GM12875 (cell line): ENCODE results near the gene FBN2.

Source experiments
- H3K4me3 ChIP-seq: one replicate; pipeline ENCODE4 v1.5.1; 2011; ENCODE audit warnings: low read depth, low read length, control low read depth
- CTCF ChIP-seq: IDR thresholded peaks from 2 replicates; pipeline ENCODE4 v1.5.1; 2011; ENCODE audit warnings: low read depth, mild to moderate bottlenecking, control low read depth, inconsistent platforms, low read length, moderate library complexity, borderline replicate concordance; ENCODE audit not compliant: insufficient read depth

The FBN2 gene

GRCh38 chr5:128498844-128499455, 39.1 kb downstream of the FBN2 start:
- TF ChIP-seq CTCF = no peak
- no peak overlapping the region for H3K4me3 ChIP-seq

- H3K4me3 ChIP-seq = no peak overlapping the region
- TF ChIP-seq CTCF = no peak
These were observed 43.5 kb downstream of the FBN2 start for GRCh38 chr5:128494516-128494915.

- no peak for TF ChIP-seq CTCF
- H3K4me3 ChIP-seq = no peak overlapping the region
These were observed 44.3 kb downstream of the FBN2 start for GRCh38 chr5:128493657-128494329.

- no peak for TF ChIP-seq CTCF
- H3K4me3 ChIP-seq = no peak overlapping the region
These were observed 46.8 kb downstream of the FBN2 start for GRCh38 chr5:128491291-128491690.

- no peak for TF ChIP-seq CTCF
- H3K4me3 ChIP-seq = no peak overlapping the region
These were observed 47.3 kb downstream of the FBN2 start for GRCh38 chr5:128490761-128491160.

GRCh38 chr5:128487041-128487440, 51.0 kb downstream of the FBN2 start:
- H3K4me3 ChIP-seq = no peak overlapping the region
- no peak for TF ChIP-seq CTCF

GRCh38 chr5:128483738-128484137, 54.3 kb downstream of the FBN2 start:
- no peak overlapping the region for H3K4me3 ChIP-seq
- TF ChIP-seq CTCF = no peak
